Gastrocnemius medialis (tissue), 4 donors: ENCODE results near the gene PARD6G. TPM values are rescaled to one million over a fixed set of nuclear protein-coding genes. Genes with fewer than 3 reads are reported as not detected.

ENCODE experiments used
- ATAC-seq, 2 donors: fragments of 150-250 bp; one replicate each; pipeline ENCODE4 v1.9.1; 2016
- DNase-seq, 2 donors: peaks; one replicate each; pipeline ENCODE4 v3.0.0-alpha.2; 2019
- H3K27ac ChIP-seq, 4 donors: fragments of 200-600 bp; sonication (generic); 1 replicate in 1 of 4; 2 replicates in 3 of 4; pipeline ENCODE4 v1.5.1; 2016 to 2018; ENCODE audit warnings: mild to moderate bottlenecking in 2 of 4, moderate library complexity in 1 of 4
- H3K27me3 ChIP-seq, 3 donors: fragments of 200-600 bp; sonication (generic) in 2 of 3; 1 replicate in 1 of 3; 2 replicates in 2 of 3; pipeline versions ENCODE4 v1.5.1 to v1.6.0; 2016 to 2019; ENCODE audit warnings: mild to moderate bottlenecking in 1 of 3, moderate library complexity in 1 of 3
- H3K36me3 ChIP-seq, 2 donors: fragments of 200-600 bp; sonication (generic) in 1 of 2; one replicate each; pipeline ENCODE4 v1.5.1; 2017 to 2018
- H3K4me1 ChIP-seq, 2 donors: fragments of 200-600 bp; sonication (generic) in 1 of 2; one replicate each; pipeline ENCODE4 v1.5.1; 2016 to 2017; ENCODE audit warnings: mild to moderate bottlenecking in 2 of 2
- H3K4me3 ChIP-seq, 4 donors: fragments of 200-600 bp; sonication (generic) in 3 of 4; 1 replicate in 1 of 4; 2 replicates in 3 of 4; pipeline ENCODE4 v1.5.1; 2016 to 2019; ENCODE audit warnings: mild to moderate bottlenecking in 2 of 4
- H3K9me3 ChIP-seq, 3 donors: fragments of 200-600 bp; sonication (generic) in 2 of 3; 1 replicate in 1 of 3; 2 replicates in 2 of 3; pipeline ENCODE4 v1.5.1; 2016 to 2019
- POLR2A ChIP-seq, 2 donors: fragments of 450-650 bp; IDR thresholded peaks; one replicate each; pipeline ENCODE4 v1.6.1; 2017; ENCODE audit warnings: antibody characterized with exemption in 2 of 2, mild to moderate bottlenecking in 2 of 2, moderate library complexity in 2 of 2
- in situ Hi-C, 4 donors: fragments of 200-750 bp; cut with MboI; loops; one replicate each; pipeline versions ENCODE4 v1.15.0 to v1.8.0; 2017; ENCODE audit warnings: low sequenced_read_pairs in 4 of 4
- intact Hi-C: fragments of 100-400 bp; cut with DNase I; formaldehyde crosslinking; loops from one replicate; pipeline ENCODE4 v1.15.1; 2023; ENCODE audit warnings: low total_unique reads
- total RNA-seq, 4 donors: library from RNA; depleted of rRNA; stranded (reverse); fragments of >200 nt; gene quantifications; one replicate each; pipeline versions ENCODE4 v1.1.0 to v1.2.3, GENCODE V29; 2016
- TF ChIP-seq, protein P1 (sequence below), 5 experiments: fragments of 450-650 bp in 3 of 5; fragments of 200-600 bp in 2 of 5; sonication (generic) in 2 of 5; IDR thresholded peaks in 4 of 5; conservative IDR thresholded peaks in 1 of 5; 1 replicate in 4 of 5; 2 replicates in 1 of 5; pipeline ENCODE4 v1.5.1; 2016 to 2019; ENCODE audit warnings: antibody characterized with exemption in 5 of 5, mild to moderate bottlenecking in 3 of 5, moderate library complexity in 3 of 5

PARD6G gene
- total RNA-seq, 4 donors from 2014 or later, result 0.39 to 9.2 (median 0.48) TPM

DNA sequence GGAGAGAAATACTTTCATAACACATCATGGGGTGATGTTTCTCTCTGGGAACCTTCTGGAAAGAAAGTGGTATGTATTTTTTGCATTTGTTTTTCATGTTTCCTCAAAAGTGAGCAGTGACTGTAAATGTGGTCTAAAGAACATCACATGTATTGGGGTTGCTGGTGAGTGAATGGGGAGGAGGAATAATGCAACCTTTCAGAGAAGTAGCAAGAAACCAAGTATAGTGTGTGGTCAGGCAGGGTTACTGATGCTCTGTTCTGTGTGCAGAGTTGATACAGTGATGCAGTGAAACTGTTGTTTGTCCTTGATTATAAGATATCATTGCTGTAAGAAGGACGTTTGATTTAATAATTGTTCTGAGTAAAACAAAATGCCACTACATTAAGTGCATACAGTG lies 114.2 kb downstream of the PARD6G start:
- Histone ChIP-seq H3K27ac (no peak overlapping the region), H3K36me3 (peaks cover 0 to 27% of the 10 kb centered on the region in 2 donors), H3K4me1 (no peaks in the 10 kb centered on the region), H3K27me3 (no peaks in the 10 kb centered on the region), H3K4me3 (no peak overlapping the region), H3K9me3 (no peaks in the 10 kb centered on the region)
- intact Hi-C loops (no loop called here), in situ Hi-C loops (no loop called here)
- DNase-seq, result no peak
- no peak for ATAC-seq
- TF ChIP-seq POLR2A (IDR thresholded peaks at IDR 0.05), result no peak
- TF ChIP-seq, protein P1, sequence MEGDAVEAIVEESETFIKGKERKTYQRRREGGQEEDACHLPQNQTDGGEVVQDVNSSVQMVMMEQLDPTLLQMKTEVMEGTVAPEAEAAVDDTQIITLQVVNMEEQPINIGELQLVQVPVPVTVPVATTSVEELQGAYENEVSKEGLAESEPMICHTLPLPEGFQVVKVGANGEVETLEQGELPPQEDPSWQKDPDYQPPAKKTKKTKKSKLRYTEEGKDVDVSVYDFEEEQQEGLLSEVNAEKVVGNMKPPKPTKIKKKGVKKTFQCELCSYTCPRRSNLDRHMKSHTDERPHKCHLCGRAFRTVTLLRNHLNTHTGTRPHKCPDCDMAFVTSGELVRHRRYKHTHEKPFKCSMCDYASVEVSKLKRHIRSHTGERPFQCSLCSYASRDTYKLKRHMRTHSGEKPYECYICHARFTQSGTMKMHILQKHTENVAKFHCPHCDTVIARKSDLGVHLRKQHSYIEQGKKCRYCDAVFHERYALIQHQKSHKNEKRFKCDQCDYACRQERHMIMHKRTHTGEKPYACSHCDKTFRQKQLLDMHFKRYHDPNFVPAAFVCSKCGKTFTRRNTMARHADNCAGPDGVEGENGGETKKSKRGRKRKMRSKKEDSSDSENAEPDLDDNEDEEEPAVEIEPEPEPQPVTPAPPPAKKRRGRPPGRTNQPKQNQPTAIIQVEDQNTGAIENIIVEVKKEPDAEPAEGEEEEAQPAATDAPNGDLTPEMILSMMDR (IDR thresholded peaks at IDR 0.05 in 4 of 5, conservative IDR thresholded peaks at IDR 0.05 in 1 of 5), result no peak

DNA sequence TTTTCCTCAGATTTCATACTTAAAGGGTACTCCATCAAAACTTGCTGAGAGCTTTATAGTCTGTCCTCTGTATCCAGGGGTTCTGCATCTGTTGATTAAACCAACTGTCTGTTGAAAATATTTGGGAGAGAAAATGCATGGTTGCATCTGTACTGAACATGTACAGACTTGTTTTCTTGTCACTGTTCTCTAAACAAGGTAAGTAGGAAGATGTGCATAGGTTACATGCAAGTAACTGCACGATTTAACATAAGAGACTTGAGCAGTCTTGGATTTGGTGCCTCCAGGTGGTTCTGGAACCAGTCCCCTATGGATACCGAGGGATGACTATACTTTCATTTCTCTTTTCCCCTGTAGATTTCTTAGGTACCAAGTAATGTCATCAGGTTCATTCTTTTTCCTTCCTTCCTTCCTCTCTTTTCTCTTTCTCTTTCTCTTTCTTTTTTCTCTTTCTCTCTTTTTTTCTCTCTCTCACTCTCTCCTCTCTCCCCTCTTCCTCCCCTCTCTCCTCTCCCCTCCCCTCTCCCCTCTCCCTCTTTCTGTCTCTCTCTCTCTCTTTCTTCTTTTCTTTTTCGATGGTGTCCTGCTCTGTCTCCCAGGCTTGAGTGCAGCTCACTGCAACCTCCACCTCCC lies 115.0 kb downstream of the PARD6G start:
- TF ChIP-seq POLR2A (IDR thresholded peaks at IDR 0.05), result no peak
- TF ChIP-seq, protein P1 (IDR thresholded peaks at IDR 0.05 in 4 of 5, conservative IDR thresholded peaks at IDR 0.05 in 1 of 5), result no peak
- in situ Hi-C loops, result no loop called here
- H3K27ac ChIP-seq, result no peak overlapping the region
- intact Hi-C loops, result no loop called here
- no peaks in the 10 kb centered on the region for H3K27me3 ChIP-seq
- peaks cover 0 to 19% of the 10 kb centered on the region in 2 donors for H3K36me3 ChIP-seq
- DNase-seq, result no peak
- H3K4me1 ChIP-seq, result no peaks in the 10 kb centered on the region
- H3K9me3 ChIP-seq, result no peaks in the 10 kb centered on the region
- H3K4me3 ChIP-seq, result no peak overlapping the region
- no peak for ATAC-seq

DNA sequence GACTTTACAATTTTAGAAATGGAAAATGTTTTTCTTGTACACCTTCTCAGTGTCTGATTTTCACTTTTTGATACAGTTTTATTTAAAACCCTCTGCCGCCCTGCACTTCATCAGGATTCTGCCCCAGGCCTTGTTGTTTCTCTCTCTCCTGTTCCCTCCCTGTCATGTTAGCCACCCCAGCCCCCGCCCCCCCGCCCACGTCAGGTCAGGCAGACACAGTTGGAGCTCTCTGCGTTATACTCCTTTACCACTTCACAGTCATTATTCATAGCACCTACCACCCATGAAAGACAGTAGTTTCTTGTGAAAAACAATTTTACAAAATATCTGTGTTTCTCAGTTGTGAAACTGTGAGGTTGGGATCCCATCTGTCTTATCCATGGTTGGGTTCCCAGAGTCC lies 116.8 kb downstream of the PARD6G start:
- H3K4me3 ChIP-seq, result no peak overlapping the region
- no peaks in the 10 kb centered on the region for H3K27me3 ChIP-seq
- no peak for DNase-seq
- TF ChIP-seq, protein P1 (IDR thresholded peaks at IDR 0.05 in 4 of 5, conservative IDR thresholded peaks at IDR 0.05 in 1 of 5), result no peak
- peaks cover 0 to 3% of the 10 kb centered on the region in 2 donors for H3K36me3 ChIP-seq
- ATAC-seq, result no peak
- intact Hi-C loops (no loop called here), in situ Hi-C loops (no loop called here)
- H3K4me1 ChIP-seq, result no peaks in the 10 kb centered on the region
- H3K27ac ChIP-seq, result no peak overlapping the region
- H3K9me3 ChIP-seq, result no peaks in the 10 kb centered on the region

DNA sequence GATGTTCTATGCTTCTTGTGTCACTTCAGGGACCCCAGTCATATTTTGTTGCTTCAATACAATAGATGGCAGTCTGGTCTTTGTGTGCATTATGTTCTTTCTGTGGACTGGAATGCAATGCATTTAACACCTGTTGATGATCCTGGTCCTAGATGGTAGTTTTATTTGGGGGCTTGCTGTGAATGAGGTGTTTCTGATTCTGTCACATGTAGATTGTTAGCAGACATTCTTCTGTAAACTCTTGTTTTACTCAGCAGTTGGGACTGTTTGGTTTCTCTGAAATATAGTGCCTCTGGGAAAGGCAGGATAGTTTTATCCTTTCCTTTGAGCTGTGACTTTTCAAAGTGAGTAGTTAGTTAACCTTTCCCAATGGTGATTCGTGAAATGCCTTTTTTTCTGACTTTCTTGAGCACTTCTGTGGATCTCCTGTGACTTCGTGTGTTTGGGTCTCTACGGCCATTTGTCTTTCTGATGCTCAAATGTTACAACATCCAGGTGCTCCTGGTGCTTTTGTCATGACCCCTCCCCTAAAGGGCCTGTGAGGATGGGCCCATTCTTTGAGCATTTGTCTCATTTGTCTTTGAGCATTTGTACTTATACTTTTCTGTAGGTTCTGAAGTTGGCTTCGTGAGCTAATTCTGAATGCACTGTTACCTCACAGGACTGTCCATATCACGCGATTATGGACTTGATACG lies 117.5 kb downstream of the PARD6G start:
- intact Hi-C loops (no loop called here), in situ Hi-C loops (no loop called here)
- Histone ChIP-seq H3K4me1 (no peaks in the 10 kb centered on the region), H3K9me3 (no peaks in the 10 kb centered on the region), H3K27ac (no peak overlapping the region), H3K4me3 (no peak overlapping the region), H3K27me3 (no peaks in the 10 kb centered on the region), H3K36me3 (no peaks in the 10 kb centered on the region)
- TF ChIP-seq, protein P1 (IDR thresholded peaks at IDR 0.05 in 4 of 5, conservative IDR thresholded peaks at IDR 0.05 in 1 of 5), result no peak
- no peak for TF ChIP-seq POLR2A (IDR thresholded peaks at IDR 0.05)
- DNase-seq (no peak), ATAC-seq (no peak)
